GM03348 (cell line): ENCODE measurements around the gene INSL3.
"Not testable (repeated sequence)": the region's sequence is repeated elsewhere in the genome, so short reads cannot be mapped to it uniquely, and the experiment has no call there.

Experiments
- DNase-seq: peaks from one replicate; pipeline ENCODE4 v3.0.0; 2012; ENCODE audit warnings: low spot score

INSL3 gene

DNA sequence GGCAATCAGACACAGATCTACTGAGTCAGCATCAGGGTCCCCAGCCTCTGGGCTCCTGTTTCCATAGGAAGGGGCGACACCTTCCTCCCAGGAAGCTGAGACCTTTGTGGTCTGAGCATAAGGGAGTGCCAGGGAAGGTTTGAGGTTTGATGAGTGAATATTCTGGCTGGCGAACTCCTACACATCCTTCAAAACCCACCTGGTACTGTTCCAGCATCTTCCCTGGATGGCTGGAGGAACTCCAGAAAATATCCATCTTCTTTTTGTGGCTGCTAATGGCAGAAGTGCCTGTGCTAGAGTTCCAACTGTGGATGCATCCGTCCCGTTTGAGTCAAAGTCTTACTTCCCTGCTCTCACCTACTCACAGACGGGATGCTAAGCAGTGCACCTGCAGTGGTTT lies 9.2 kb downstream of the INSL3 start:
- DNase-seq = no peak

DNA sequence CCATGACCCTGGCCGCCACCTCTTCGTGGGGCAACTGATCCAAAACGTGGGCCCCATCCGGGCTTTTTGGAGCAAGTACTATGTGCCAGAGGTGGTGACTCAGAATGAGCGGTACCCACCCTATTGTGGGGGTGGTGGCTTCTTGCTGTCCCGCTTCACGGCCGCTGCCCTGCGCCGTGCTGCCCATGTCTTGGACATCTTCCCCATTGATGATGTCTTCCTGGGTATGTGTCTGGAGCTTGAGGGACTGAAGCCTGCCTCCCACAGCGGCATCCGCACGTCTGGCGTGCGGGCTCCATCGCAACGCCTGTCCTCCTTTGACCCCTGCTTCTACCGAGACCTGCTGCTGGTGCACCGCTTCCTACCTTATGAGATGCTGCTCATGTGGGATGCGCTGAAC lies 9.6 kb downstream of the INSL3 start:
- DNase-seq = no peak

DNA sequence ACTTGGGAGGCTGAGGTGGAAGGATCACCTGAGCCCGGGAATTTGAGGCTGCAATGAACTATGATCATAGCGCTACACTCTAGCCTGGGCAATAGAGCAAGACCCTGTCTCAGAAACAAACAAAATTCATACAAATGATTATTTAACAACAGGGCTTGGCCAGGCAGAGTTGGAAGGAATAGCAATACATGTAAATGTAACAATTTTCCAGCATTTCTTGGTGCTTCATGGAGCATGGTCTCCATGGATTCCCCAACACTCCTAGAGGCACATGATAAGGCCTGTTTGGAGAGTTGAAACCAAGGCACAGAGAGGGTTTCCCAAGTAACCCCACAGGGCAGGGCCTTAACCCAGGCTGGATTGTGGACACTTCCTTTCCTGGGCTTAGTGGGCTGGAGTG lies 10.2 kb downstream of the INSL3 start:
- no peak for DNase-seq

DNA sequence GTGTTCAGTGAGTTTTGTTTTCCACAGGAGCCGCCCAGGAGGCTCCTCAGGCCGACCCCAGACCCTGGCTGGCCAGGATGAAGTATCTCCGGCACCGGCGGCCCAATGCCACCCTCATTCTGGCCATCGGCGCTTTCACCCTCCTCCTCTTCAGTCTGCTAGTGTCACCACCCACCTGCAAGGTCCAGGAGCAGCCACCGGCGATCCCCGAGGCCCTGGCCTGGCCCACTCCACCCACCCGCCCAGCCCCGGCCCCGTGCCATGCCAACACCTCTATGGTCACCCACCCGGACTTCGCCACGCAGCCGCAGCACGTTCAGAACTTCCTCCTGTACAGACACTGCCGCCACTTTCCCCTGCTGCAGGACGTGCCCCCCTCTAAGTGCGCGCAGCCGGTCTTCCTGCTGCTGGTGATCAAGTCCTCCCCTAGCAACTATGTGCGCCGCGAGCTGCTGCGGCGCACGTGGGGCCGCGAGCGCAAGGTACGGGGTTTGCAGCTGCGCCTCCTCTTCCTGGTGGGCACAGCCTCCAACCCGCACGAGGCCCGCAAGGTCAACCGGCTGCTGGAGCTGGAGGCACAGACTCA lies 13.5 kb downstream of the INSL3 start:
- no peak for DNase-seq

DNA sequence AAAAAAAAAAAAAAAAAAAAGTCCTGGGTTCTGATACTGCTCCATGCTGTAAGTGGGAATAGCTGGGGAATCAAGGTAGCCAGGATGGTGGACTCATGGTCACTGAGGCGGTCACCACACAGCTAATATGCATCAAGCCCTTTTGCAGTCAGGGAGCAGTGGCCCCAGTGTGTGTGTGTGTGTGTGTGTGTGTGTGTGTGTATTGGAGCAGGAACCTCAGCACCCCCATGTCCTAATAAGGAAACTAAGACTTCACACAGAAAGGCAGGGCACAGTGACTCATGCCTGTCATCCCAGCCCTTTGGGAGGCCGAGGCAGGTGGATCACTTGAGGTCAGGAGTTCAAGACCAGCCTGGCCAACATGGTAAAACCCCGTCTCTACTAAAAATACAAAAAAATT lies 14.4 kb downstream of the INSL3 start:
- DNase-seq = no peak

DNA sequence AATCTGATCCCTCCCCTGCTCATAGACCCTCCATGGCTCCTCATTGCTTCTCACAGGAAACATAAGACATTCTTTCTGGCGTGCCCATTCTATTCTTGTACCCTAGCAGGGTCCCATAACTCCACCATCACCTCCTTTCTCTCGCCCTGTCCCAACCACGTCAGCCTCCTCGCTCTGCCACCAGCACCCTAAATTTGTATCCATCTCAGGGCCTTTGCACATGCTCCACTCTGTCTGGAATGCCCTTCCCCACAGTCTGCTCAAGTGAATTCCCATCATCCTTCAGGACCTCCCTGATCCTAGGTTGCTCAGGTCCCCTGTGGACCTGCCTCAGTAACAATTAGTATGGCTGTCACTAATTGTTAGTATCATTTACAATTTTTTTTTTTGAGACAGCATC lies 15.9 kb downstream of the INSL3 start:
- DNase-seq = no peak

DNA sequence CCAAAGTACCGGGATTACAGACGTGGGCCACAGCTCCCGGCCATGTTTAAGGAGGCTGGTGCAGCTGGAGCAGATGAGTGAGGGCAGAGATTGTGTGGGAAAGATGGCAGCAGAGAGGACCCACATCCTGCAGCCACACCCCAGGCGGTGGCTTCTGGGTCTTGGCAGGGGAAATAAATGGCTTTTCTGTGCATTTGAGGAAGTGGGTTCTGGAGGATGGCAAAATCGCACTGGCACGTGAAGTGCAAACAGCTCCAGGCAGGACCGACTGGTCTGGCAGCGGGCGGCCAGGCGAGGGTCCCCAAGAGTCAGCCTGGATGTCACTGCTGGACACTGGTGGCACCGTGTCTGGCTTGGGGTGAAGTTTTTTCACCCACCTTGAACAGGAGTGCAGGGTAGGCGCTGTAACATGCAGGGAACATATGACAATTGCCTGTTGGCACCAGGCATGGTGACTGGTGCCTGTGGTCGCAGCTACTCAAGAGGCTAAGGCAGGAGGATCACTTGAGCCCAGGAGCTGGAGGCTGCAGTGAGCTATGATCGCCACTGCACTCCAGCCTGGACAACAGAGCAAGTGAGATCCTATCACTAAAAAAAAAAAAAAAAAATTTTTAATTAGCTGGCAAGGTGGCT lies 17.9 kb downstream of the INSL3 start:
- DNase-seq = no peak

DNA sequence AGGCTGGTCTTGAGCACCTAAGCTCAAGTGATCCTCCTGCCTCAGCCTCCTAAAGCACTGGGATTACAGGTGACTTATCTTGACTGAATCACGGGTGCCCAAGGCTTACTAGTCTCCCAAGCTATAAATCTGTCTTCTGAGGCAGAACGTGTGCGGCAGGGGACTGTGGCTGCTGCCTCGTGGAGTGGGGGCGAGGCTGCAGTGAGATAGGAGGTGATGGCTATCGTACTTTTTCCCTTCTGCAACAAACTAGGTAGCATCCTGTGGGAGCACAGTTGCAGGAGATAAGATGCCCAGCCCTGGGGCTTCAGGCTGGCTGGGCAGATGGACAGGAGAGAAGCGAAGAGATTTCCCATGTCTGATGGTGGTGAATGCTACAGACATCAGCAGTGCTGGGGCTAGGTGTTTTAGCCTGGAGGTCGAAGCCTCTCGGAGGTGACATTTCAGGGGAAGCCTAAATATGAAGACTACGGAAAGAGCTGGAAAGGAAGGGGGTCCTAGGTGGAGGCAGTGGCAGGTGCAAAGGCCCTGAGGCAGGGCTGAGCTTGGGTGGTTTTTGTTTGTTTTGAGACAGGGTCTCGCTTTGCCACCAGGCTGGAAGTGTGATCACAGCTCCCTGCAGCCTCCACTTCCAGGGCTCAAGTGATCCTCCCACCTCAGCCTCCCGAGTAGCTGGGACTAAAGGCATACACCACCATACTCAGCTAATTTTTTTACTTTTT lies 19.0 kb downstream of the INSL3 start:
- no peak for DNase-seq

DNA sequence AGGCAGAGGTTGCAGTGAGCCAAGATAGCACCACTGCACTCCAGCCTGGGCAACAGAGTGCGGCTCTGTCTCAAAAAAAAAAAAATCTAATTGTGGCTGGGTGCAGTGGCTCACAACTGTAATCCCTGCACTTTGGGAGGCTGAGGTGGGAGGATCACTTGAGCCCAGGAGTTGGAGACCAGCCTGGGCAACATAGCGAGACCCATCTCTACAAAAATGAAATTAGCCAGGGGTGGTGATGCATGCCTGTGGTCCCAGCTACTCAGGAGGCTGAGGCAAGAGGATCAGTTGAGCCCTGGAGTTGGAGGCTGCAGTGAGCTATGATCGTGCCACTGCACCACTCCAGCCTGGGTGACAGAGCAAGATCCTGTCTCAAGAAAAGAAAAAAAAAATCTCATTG lies 22.7 kb downstream of the INSL3 start:
- DNase-seq = not testable (repeated sequence)

DNA sequence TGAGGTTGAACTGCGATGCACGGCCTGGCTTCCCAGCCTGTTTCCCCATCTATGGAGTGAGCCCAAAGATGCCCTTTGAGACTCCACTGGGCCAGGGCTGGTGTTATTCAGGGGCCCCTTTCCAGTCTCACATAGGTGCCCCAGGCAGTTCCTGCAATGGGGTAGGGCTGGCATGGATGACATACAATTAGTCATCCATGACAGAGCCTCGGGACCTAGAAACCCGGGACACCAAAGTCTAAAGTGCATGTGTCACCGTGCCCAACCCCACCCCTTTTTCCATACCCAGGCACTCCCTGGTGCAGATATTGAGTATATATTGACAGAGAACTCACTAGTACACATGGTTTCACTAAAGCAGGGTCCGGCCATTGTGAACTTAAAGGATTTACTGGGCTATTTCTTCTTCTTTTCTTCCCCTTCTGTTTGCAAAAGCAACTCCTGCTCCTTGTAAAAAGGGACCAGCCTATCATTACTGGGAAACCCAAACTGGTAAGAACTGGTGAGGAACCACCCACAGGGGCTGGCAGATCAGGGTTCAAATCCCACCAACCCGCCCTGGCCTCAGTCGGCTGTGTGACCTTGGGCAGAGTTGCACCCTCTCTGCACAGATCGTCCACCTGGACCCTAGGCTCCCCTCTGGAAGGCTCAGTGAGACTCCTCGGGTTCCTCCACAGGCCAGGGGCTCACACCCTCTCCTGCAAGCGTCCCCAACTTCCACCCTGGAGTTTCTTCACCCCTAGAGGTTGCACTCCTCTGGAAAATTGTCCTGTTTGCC lies 23.7 kb downstream of the INSL3 start:
- no peak for DNase-seq

DNA sequence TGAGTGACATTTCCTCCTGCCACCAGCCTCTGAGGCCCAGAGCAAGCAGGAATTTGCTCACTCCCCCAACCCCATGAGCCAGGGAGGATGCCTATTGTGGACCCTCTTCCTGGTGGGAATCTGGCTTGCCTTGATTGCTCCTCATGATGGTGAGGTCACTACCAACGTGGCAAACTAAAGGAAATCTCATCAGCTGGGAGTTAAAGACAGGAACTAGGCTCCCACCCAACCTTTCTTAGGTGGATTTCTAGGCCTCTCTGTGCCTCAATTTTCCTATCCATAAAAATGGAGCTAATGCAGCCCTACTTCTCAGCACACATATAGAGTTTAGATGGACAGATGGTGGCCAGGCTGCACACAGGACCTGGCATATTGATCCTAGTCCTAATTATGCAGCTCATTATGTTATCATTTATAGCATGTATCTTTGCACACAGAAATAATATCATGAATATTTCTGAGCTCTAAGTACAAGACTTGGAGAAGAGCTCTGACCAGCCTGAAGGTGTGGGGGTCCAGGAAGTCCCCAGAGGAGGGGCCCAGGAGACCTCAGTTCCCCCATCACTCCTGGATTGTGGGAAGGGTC lies 24.4 kb downstream of the INSL3 start:
- no peak for DNase-seq

DNA sequence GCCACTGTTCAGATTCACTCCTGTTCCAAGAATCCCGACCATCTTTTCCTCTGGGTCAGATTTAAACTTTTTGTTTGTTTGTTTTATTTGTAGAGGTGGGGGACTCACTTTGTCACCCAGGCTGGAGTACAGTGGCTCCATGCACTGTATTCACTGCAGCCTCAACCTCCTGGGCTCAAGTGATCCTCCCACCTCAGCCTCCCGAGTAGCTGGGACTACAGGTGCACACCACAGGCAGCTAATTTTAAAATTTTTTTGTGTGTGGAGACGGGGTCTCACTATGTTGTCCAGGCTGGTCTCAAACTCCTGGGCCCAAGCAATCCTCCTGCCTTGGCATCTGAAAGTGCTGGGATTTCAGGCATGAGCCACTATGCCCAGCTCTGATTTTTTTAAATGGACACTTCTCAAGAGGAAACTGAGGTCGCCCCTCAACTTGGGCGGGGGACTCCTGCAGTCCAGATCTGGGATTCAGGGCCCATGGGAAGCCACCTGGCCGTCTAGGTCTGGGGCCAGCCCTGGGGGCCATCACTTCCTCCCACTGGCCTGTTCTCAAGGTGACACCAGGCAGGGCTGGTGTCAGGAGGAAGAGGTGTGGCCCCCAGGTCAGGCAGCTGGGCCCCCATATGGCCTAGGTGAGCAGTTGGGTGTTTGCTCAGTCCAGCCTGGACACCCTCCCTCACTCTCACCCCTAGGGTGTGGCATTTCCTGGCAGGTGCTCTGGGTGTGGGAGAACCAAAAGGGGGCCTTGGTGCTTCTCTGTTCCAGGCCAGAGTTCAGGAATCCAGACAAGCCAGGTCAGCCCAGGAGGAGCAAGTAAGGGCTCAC lies 25.1 kb downstream of the INSL3 start:
- DNase-seq = no peak

DNA sequence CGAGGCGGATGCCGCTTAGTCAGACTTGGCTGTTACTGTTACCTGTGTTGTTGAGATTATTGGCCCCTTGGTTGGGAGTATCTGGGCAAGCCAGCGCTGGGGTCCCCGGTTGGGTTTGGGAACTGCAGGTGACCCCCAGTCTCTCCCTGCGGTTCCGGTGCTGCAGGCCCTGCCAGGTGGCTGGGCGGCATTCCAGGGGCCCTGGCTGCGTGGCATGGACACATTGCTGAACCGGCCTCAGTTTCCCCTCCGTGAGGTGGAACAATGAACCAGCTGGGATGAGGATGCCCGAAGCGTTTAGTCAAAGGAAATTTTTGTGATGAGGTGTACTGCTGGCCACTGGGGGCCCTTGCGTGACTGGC lies 25.8 kb downstream of the INSL3 start:
- no peak for DNase-seq

DNA sequence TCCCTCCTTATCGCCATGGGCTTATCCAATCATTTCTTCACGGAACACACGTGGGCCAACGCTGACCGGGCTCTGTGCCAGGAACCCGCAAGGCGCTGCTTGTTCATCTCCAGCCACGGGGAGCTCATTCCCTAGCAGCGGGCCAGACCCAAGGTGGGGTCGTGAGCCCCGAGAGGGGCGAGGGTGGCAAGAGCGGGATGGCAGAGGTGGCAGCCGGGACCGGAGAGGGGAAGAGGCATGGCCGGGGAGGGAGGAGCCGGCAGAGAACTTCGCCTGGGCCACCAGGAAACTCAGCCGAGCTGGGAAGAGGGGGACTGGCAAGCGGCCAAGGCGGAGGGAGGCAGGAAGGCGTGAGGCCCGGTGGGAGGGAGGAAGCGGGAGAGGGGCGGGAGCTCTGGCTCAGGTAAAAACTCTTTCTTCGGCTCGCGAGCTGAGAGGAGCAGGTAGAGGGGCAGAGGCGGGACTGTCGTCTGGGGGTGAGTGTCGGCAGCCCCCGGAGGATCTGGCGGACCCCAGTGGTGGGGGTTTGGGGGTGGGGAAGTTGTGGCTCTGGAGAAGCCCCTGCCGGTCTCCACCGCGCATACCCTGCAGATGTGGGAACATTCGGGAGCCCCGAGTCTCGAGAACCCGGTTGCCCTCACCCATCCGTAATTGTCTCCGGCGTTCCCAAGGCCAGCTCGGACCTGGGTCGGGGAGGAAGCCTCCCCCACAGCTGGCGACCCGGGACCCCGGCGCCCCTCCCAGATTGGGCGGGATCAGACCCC lies 26.4 kb downstream of the INSL3 start, which contains the start of gene B3GNT3:
TSS of gene B3GNT3 (plus strand) at position 408 of the 764 bp plus-strand sequence. CDS start 12,670 bp downstream, outside the sequence.
- DNase-seq = no peak

DNA sequence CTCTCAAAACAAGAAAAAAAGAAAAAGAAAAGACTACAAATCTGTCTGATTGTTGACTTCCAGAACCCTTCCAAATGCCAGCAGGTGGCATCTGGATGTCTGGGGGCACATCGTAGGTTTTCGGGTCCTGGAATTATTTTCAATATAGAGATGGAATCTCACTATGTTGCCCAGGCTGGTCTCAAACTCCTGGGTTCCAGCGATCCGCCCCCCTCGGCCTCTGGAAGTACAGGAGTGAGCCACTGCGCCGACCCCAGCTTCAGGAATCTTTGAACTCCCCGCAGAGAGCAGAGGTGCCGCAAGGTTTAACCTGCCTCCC lies 26.9 kb downstream of the INSL3 start:
- DNase-seq = no peak

DNA sequence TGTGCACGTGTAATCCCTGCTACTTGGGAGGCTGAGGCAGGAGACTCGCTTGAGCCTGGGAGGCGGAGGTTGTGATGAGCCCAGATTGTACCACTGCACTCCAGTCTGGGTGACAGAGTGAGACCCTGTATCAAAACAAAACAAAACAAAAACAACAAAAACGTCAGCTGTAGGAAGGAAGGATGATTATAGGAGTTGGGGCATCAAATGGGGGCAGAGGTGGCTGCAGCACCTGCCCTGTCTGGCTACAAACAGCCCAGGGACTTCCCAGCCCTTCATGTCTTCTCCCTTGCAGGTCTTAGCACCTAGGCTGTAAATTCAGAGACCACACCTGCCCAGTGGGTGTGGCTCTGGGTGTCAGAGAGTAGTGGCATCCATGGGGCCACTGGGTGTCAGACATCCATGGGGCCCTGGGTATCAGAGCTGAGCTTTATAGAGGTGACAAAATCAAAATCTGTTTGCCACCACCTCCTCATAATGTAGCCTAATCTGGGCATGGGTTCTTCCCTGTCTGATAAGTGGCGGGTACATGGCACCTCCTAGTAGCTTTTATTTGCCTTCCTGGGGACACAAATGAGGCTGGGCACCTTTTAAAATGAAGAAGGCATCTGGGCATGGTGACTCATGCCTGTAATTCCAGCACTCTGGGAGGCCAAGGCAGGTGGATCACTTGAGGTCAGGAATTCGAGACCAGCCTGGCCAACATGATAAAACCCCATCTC lies 31.1 kb downstream of the INSL3 start:
- DNase-seq = no peak

DNA sequence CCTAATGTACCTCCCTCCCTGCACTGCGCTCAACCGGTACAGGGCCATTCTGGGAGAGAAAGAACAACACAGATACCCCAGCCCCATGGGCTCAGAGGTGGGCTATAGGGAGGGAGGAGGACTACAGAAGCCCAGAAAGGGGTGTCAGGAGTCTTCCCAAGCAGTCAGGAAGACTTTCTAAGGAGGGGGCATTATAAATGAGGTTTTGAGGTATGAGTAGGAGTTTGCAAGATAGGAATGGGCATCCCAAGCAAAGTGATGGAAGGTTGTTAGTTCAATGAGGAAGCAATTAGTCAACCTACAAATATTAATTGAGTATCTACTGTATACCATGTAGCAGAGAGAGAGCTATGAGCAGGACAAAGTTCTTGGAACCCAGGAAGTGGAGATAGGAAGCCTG lies 32.7 kb downstream of the INSL3 start:
- no peak for DNase-seq

DNA sequence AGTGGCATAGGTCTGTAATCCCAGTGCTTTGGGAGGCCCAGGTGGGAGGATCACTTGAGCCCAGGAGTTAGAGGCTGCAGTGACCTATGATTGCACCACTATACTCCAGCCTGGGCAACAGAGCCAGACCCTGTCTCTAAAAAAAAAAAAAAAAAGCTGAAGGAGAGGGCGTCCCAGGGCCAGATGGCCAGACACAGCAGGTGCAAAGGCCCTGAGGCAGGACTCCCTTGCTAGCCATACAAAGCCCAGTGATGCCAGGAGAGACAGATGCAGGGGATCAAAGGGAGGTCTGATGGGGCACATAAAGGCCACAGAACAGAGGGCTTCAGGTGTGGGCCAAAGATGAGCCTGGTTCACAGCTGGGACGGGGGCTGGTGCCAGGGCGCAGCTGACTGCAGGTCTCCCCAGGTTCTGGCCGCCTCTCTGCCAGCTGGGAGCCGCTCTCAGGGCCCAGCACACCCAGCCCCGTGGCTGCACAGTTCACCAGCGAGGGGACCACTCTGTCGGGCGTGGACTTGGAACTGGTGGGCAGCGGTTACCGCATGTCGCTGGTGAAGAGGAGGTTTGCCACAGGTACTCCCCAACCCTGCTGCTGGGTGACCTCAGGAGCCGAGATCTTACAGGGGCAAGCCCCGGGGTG lies 33.9 kb downstream of the INSL3 start:
- no peak for DNase-seq

DNA sequence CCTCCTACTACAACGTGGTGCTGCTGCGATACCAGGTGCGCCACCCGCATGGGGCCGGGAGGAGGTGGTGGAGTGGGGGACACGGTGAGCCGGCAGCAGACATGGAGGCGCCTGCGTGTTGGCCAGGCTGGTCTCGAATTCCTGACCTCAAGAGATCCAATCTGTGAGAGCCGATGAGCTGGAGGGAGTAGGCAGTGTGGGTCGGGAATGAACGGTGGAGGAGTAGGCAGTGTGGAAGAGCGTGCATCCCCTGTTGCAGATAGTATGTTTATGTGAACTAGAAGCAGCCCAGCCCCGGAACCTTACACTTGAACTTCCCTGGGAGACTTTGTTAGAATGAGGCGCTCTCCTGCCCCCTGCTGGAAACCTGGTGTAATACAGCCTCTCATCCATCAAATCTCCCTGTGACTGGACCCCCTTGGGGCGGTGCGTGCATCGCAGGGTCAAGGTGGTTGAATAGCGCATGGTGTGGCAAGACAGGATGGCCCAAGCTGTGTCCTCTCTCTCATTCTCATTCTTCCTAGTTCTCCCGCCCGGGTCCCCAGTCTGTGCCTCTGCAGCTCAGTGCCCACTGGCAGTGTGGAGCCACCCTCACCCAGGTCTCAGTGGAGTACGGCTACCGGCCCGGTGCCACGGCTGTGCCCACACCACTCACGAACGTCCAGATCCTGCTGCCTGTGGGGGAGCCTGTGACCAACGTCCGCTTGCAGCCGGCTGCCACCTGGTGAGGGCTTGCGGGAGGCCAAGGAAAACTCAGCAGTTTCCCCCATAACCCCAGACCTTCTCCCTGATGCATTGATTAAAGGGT lies 36.9 kb downstream of the INSL3 start:
- DNase-seq = peak; percentile 89
